ENCODE measurements around the gene AGXT2.
"Not testable (repeated sequence)": the region's sequence is repeated elsewhere in the genome, so short reads cannot be mapped to it uniquely, and the experiment has no call there.

AGXT2 gene

DNA sequence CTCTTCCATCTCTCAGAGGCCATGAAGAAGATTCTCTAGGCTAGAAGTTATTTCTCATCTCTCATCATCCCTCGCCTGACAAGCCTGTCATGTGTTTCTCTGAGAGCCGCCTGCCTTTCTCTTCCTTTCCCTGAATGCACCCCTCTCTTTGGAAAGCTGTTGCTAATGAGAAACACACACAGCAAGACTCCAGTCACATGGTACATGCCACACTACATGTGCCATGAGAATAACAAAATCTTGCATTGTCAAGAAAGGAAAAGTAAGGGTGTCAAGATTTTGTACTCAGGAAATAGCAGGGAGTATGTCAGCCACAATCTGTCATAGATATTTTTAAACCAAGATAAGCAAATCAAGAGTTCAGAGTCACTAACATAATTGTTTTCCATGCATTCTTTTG is 8.9 kb downstream of the AGXT2 start:
- peaks cover 14% of the 10 kb centered on the region for H3K27me3 Mint-ChIP-seq

DNA sequence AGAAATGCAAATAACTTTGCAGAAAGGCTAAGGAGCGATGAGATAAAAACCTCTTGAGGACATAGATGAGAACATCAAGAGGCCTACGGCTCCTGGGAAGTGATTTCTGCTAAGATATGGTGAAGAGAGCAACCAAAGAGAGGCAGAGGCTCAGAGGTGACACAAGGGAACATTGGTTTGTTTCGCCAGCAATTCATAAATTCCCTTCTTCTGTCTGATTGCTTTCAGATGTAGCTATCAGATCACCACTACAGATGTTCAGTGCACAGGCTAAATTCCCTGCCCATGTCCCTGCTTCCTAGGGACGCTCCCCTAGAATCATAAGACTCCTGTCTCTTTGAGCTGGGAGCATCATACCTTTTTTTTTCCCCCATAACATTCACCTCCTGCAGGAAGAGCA is 11.2 kb downstream of the AGXT2 start:
- H3K4me3 Mint-ChIP-seq = no peak overlapping the region
- H3K27me3 Mint-ChIP-seq = peaks cover 9% of the 10 kb centered on the region
- CTCF ChIA-PET = no interaction called here
- H3K36me3 Mint-ChIP-seq = no peaks in the 10 kb centered on the region
- DNase-seq = no peak
- H3K4me1 Mint-ChIP-seq = no peaks in the 10 kb centered on the region
- H3K27ac Mint-ChIP-seq = no peak overlapping the region
- H3K9me3 Mint-ChIP-seq = no peaks in the 10 kb centered on the region

More for the DNA sequence above, 8.9 kb downstream of the AGXT2 start:
- Mint-ChIP-seq H3K4me3 (no peak overlapping the region), H3K36me3 (no peaks in the 10 kb centered on the region), H3K9me3 (no peaks in the 10 kb centered on the region), H3K27ac (no peak overlapping the region), H3K4me1 (no peaks in the 10 kb centered on the region)
- CTCF ChIA-PET = no interaction called here
- no peak for DNase-seq

DNA sequence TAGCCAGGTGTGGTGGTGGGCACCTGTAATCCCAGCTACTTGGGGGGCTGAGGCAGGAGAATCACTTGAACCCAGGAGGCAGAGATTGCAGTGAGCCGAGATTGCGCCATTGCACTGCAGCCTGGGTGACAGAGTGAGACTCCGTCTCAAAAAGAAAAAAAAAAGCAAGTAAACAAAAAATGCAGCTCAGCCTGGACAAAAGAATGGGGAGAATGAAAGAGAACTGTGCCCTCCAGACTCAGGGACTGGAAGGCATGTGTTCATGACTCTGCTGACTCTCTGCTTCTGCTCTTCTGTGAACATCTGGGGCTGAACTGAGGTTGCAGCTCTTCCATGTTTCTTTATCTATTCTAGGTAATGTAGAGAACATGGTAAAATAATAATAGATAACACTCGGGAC is 11.8 kb downstream of the AGXT2 start:
- H3K36me3 Mint-ChIP-seq, H3K27me3 Mint-ChIP-seq, H3K27ac Mint-ChIP-seq, DNase-seq, H3K4me3 Mint-ChIP-seq, H3K4me1 Mint-ChIP-seq, H3K9me3 Mint-ChIP-seq, CTCF ChIA-PET: not testable (repeated sequence)

- H3K9me3 Mint-ChIP-seq = no peaks in the 10 kb centered on the region
- no peaks in the 10 kb centered on the region for H3K4me1 Mint-ChIP-seq
- CTCF ChIA-PET = no interaction called here
- no peak for DNase-seq
- H3K4me3 Mint-ChIP-seq = no peak overlapping the region
- H3K36me3 Mint-ChIP-seq = no peaks in the 10 kb centered on the region
- H3K27ac Mint-ChIP-seq = no peak overlapping the region
- H3K27me3 Mint-ChIP-seq = peaks cover 9% of the 10 kb centered on the region
These were observed 12.5 kb downstream of the AGXT2 start for GRCh38 chr5:35035271-35035670.

DNA sequence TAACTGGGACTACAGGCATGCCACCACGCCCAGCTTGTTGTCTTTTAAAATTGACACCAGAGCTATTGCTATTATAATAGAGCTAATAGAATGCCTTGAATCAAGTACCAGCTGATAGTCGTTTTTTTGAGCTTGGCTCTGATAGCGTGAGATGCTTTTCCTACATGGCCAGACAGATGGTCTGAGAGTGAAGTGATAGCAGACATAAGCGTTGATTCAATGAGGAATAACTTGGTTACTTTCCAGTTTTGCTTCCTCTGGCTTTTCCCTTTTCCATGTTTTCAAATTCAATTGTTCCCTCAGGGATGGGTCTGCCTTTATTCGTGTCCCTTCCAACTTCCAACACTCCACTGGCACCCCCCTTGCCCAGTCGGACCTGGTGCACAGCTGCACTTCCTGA is 15.4 kb downstream of the AGXT2 start:
- CTCF ChIA-PET = no interaction called here
- Mint-ChIP-seq H3K27ac (no peak overlapping the region), H3K4me1 (no peaks in the 10 kb centered on the region), H3K9me3 (no peaks in the 10 kb centered on the region), H3K36me3 (no peaks in the 10 kb centered on the region), H3K27me3 (peaks cover 22% of the 10 kb centered on the region), H3K4me3 (no peak overlapping the region)
- DNase-seq = no peak

DNA sequence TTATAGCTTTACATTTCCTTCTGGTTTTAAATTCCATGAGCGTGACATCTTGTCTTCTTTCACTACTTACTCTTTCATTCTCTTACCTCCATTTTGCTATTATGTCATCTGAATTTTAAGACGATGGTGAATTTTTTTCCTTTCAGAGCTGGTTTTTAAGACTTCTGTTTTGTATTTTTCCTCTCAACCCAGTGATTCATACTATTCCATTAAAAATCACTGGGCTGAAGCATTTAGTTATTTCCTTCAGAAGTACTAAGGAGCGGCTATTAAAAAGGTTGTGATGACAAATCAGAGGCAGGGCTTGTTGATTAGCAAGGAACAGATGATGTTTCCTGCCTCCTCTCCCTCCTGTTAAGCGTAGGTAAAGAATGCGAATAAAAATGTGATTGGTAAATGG is 16.5 kb downstream of the AGXT2 start:
- DNase-seq = no peak
- Mint-ChIP-seq H3K4me3 (no peak overlapping the region), H3K27me3 (peaks cover 16% of the 10 kb centered on the region), H3K4me1 (no peaks in the 10 kb centered on the region), H3K36me3 (no peaks in the 10 kb centered on the region), H3K27ac (no peak overlapping the region), H3K9me3 (no peaks in the 10 kb centered on the region)
- CTCF ChIA-PET = no interaction called here

DNA sequence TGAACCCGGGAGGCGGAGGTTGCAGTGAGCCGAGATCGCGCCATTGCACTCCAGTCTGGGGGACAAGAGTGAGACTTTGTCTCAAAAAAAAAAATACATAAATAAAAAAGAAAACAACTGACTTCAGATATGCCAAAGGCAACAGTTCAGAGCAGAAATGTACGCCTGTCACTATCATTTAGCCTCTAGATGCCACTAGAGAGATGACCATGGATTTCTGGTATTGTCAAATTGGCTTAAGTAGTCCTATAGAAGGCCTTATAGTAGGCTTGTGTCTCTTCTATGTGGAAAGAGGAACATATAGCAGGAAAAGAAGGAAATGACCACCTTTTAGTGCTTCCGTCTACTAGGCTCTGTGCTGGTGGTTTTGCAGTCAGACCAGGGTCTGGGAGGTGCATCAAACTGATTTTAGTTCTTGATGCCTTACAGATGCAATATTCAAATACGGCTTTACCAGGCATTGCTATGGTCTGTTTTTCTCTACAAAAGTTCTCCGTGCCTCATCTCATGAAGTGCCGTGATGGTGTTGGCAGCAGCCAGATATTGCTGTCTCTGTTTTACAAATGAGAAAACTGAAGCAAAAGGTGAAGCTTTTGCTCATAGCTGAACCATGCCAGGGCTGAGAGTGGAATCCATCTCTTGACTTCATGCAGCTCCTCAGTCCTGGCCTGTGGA is 17.2 kb downstream of the AGXT2 start:
- Mint-ChIP-seq H3K36me3 (no peaks in the 10 kb centered on the region), H3K27ac (no peak overlapping the region), H3K4me1 (no peaks in the 10 kb centered on the region), H3K9me3 (no peaks in the 10 kb centered on the region), H3K4me3 (no peak overlapping the region), H3K27me3 (peaks cover 18% of the 10 kb centered on the region)
- CTCF ChIA-PET = no interaction called here
- no peak for DNase-seq

DNA sequence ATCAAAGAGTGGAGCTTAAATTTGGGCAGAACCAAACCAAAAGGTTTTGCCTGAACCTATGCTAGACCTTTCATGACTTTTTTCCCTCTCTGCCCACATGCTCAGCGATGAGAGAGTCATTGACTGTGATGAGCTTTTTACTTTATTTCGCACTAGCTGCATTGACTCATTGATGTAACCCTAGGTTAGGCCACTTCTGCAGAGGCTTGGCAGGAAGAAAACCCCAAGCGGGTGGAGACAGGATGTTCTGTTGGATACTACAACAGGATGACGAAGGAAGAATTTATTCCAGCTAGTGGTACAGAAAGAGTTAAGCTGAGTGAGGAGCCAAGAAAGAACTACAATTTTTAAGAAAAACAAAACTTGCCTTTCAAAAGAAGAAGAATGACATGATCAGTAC is 18.4 kb downstream of the AGXT2 start:
- Mint-ChIP-seq H3K9me3 (no peaks in the 10 kb centered on the region), H3K27ac (no peak overlapping the region), H3K4me3 (no peak overlapping the region), H3K36me3 (no peaks in the 10 kb centered on the region), H3K4me1 (no peaks in the 10 kb centered on the region), H3K27me3 (peaks cover 20% of the 10 kb centered on the region)
- CTCF ChIA-PET = no interaction called here
- DNase-seq = no peak

- no peak for DNase-seq
- CTCF ChIA-PET = no interaction called here
- no peaks in the 10 kb centered on the region for H3K9me3 Mint-ChIP-seq
These were observed 20.8 kb downstream of the AGXT2 start for GRCh38 chr5:35026941-35027340.

GRCh38 chr5:35026280-35026840 is 21.4 kb downstream of the AGXT2 start:
- CTCF ChIA-PET = no interaction called here
- Mint-ChIP-seq H3K27me3 (peaks cover 16% of the 10 kb centered on the region), H3K36me3 (no peaks in the 10 kb centered on the region), H3K4me3 (no peak overlapping the region), H3K9me3 (no peaks in the 10 kb centered on the region), H3K4me1 (no peaks in the 10 kb centered on the region), H3K27ac (no peak overlapping the region)
- no peak for DNase-seq

More at GRCh38 chr5:35026941-35027340, 20.8 kb downstream of the AGXT2 start:
- Mint-ChIP-seq H3K4me3 (no peak overlapping the region), H3K27me3 (peaks cover 16% of the 10 kb centered on the region), H3K4me1 (no peaks in the 10 kb centered on the region), H3K36me3 (no peaks in the 10 kb centered on the region), H3K27ac (no peak overlapping the region)

DNA sequence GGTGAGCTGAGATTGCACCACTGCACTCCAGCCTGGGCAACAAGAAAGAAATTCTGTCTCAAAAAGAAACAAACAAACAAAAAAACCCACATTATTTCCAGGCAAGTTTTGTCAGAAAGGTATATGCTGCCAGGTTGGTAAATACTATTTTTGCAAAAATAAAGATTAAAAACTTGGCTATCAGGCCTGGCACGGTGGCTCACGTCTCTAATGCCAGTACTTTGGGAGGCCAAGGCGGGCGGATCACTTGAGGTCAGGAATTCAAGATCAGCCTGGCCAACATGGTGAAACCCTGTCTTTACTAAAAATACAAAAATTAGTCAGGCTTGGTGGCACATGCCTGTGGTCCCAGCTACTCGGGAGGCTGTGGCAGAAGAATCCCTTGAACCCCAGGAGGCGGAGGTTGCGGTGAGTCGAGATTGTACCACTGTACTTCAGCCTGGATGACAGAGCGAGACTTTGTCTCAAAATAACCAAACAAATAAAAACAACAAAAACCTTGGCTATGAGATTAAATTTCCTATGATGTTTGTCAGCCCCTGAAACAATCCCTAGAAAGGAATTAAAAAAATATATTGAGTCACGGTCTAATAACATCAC is 22.7 kb downstream of the AGXT2 start:
- Mint-ChIP-seq H3K27ac (no peak overlapping the region), H3K4me1 (no peaks in the 10 kb centered on the region), H3K36me3 (no peaks in the 10 kb centered on the region), H3K4me3 (no peak overlapping the region), H3K9me3 (no peaks in the 10 kb centered on the region), H3K27me3 (peaks cover 16% of the 10 kb centered on the region)
- no peak for DNase-seq
- CTCF ChIA-PET = no interaction called here

DNA sequence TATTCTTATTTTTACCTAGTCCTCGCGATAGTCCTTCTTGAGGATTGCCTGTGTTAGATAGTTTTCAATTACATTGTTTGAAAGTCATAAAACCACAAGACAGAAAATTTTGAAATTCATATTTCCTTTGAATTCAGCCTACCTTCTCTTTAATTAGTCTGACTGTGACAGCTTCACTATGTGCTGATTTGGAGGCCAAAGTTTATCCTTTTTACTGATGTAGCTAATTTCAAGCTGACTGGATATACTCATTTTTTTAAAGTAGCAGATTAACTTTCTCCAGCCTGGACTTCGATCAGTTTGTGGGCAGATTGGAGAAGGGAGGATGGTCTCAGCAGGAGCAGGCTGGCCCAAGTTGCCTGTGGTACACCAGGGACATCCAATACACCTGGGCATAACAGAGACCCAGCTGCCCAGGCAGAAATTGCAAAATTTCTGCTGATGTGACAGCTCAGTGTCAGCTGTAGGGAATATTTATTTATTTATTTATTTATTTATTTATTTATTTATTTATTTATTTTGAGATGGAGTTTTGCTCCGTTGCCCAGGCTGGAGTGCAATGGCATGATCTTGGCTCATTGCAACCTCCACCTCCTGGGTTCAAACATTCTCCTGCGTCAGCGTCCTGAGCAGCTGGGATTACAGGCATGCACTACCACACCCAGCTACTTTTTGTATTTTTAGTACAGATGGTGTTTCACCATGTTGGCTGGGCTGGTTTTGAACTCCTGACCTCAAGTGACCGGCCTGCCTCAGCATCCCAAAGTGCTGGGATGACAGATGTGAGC is 24.2 kb downstream of the AGXT2 start:
- DNase-seq = no peak
- CTCF ChIA-PET = no interaction called here
- Mint-ChIP-seq H3K4me1 (no peaks in the 10 kb centered on the region), H3K36me3 (no peaks in the 10 kb centered on the region), H3K9me3 (no peaks in the 10 kb centered on the region), H3K4me3 (no peak overlapping the region), H3K27ac (no peak overlapping the region), H3K27me3 (peaks cover 12% of the 10 kb centered on the region)

DNA sequence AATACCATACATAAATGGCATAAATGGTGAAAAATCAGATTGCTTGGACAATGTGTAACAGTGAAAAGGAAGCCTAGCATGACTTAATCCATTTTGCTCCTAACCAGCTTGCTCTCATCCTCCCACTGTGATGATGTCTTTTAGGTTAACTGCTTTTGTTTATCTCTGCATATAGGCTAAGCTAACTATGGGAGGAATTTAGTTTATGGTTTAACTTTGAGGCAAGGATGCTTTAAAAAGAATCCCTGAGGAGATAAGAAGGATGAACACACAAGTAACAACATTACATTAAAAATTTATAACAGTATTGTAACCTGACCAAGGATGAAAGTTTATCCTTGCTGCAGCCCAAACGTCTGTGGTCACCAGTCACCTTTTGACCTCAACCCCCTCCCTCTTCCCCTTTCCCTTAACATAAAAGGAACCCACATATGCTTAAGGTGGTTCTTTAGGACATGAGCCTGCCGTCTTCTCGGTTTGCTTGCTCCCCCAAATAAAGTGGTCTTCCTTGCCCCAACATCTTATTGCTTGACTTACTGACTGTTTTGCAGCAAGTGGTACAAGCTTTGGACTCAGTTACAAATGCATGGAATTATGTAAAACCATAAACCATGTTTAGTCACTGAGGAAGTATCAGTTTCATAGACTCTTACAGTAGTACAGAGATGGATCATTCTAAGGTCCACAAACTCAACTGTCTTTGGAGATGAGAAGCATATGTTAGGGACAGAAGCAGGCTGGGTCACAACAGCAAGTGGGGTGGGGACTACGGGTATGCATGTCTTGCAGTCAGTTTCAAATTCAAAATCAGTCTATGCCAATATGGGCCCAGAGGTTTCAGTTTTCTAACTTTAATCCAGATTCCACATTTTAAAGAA is 31.3 kb downstream of the AGXT2 start:
- CTCF ChIA-PET = interaction anchor here (1.5 kb wide), 1 partner anchor 14 kb away, joined by 6 read pairs; no protein-coding TSS in a partner anchor
- no peak overlapping the region for H3K27ac Mint-ChIP-seq
- H3K4me3 Mint-ChIP-seq = no peak overlapping the region
- DNase-seq = no peak
- no peaks in the 10 kb centered on the region for H3K9me3 Mint-ChIP-seq
- H3K27me3 Mint-ChIP-seq = no peaks in the 10 kb centered on the region
- no peaks in the 10 kb centered on the region for H3K4me1 Mint-ChIP-seq
- no peaks in the 10 kb centered on the region for H3K36me3 Mint-ChIP-seq

GRCh38 chr5:35015063-35015462 is 32.7 kb downstream of the AGXT2 start:
- H3K27me3 Mint-ChIP-seq = no peaks in the 10 kb centered on the region
- no peaks in the 10 kb centered on the region for H3K36me3 Mint-ChIP-seq
- no peak for DNase-seq
- no peak overlapping the region for H3K4me3 Mint-ChIP-seq
- H3K9me3 Mint-ChIP-seq = no peaks in the 10 kb centered on the region
- H3K27ac Mint-ChIP-seq = no peak overlapping the region
- H3K4me1 Mint-ChIP-seq = no peaks in the 10 kb centered on the region
- CTCF ChIA-PET = interaction anchor here (1.5 kb wide), 1 partner anchor 13 kb away, joined by 6 read pairs; no protein-coding TSS in a partner anchor
